HAP-1 (cell line): ENCODE results near the gene CEBPB.
A peak's percentile ranks its signal among the peaks of the same experiment; 100 is the strongest.

Experiments used
- DNase-seq, 2 experiments: peaks; one replicate each; pipeline ENCODE4 v3.0.0-alpha.2; 2016 to 2020; ENCODE audit warnings: low spot score in 2 of 2
- H3K27me3 ChIP-seq: fragments of 250-450 bp; sonication (Bioruptor Pico); 2 replicates; pipeline ENCODE4 v1.5.1; 2020; ENCODE audit warnings: low read depth, mild to moderate bottlenecking, moderate library complexity
- H3K36me3 ChIP-seq: fragments of 250-450 bp; sonication (Bioruptor Pico); replicated peaks from 2 replicates; pipeline ENCODE4 v1.5.1; 2020; ENCODE audit warnings: mild to moderate bottlenecking
- H3K4me1 ChIP-seq: fragments of 250-450 bp; sonication (Bioruptor Pico); 2 replicates; pipeline ENCODE4 v1.5.1; 2020; ENCODE audit warnings: mild to moderate bottlenecking
- H3K4me3 ChIP-seq: fragments of 250-450 bp; sonication (Bioruptor Pico); 2 replicates; pipeline ENCODE4 v1.5.1; 2020; ENCODE audit warnings: mild to moderate bottlenecking, moderate library complexity
- H3K9me3 ChIP-seq: fragments of 250-450 bp; sonication (Bioruptor Pico); 2 replicates; pipeline ENCODE4 v1.5.1; 2020; ENCODE audit warnings: mild to moderate bottlenecking, moderate library complexity
- in situ Hi-C: fragments of 300-500 bp; cut with MboI; formaldehyde crosslinking; loops from 3 replicates; pipeline ENCODE4 v1.14.3; 2020; ENCODE audit warnings: low sequenced_read_pairs, inconsistent platforms, mixed read lengths

Gene CEBPB

GRCh38 chr20:50190251-50191064 is at the start of gene CEBPB:
TSS of gene CEBPB (plus strand) at chr20:50190830. CDS start at chr20:50191034, 204 bp downstream.
- no peaks in the 10 kb centered on the region for H3K27me3 ChIP-seq
- in situ Hi-C loops, result no loop called here
- peaks cover 11% of the 10 kb centered on the region for H3K4me1 ChIP-seq
- H3K36me3 ChIP-seq, result peaks cover 17% of the 10 kb centered on the region; the same call in 1 of the 2 replicates
- peak; percentile 74 to 93 for DNase-seq
- peak within 1 kb of the TSS; percentile 76 for H3K4me3 ChIP-seq
- no peaks in the 10 kb centered on the region for H3K9me3 ChIP-seq

DNA sequence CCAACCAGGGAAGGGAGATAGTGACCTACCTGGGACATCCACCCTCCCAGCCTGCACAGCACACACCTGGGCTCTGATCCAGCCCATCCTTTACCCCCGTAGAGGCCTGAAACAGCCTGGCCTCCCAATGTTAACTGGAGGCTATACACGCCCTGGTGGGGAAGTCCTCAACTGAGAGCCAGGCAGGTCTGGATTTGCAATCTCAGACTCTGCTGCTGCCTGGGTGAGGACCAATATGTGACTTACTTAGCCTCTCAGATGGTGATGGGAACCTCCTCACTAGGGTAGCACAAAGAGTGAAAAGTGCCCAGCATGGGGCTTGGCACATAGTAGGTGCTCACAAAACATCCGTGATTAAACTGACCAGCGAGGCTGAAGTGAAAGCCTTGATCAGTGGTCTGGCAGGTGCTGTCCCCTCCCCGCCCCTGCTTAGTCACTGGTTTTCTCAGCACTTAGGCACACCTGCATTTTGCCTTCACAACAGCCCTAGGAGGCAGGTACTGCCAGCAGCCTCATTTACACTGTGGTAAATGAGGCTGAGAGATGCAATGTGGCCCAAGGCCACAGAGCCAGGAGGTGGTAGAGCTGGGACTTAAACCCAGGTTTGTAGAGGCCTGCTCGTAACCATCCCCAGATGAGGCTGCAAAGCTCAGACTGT is 49.5 kb upstream of the CEBPB start:
- DNase-seq, result no peak
- Histone ChIP-seq H3K36me3 (peaks cover 32% of the 10 kb centered on the region), H3K4me1 (peaks cover under 1% of the 10 kb centered on the region; the same call in 1 of the 2 replicates)

GRCh38 chr20:50141811-50142561 is 48.6 kb upstream of the CEBPB start:
- no peaks in the 10 kb centered on the region for H3K4me1 ChIP-seq
- in situ Hi-C loops, result no loop called here
- peaks cover 31% of the 10 kb centered on the region for H3K36me3 ChIP-seq

More for the DNA sequence above, 49.5 kb upstream of the CEBPB start:
- Histone ChIP-seq H3K9me3 (no peaks in the 10 kb centered on the region), H3K27me3 (no peaks in the 10 kb centered on the region), H3K4me3 (no peak overlapping the region)
- in situ Hi-C loops, result no loop called here

DNA sequence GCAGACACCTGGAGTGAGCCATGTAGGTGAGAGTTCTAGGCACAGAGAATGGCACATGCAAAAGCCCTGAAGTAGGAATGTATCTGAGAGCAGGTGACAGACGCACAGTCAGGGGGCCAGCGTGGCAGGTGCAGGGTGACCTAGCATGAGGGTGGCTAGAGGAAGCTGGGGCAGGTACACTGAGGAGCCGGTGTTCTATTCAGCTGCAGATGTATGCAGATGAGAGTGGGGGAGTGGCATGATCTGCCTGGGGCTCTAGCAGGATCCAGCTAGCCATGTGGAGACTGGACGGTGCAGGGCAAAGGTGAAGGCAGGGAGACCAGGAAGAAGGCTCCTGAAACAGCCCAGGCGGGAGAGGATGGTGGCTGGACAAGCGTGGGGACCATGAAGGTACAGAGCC is 47.8 kb upstream of the CEBPB start:
- Histone ChIP-seq H3K36me3 (peaks cover 33% of the 10 kb centered on the region), H3K27me3 (no peaks in the 10 kb centered on the region), H3K9me3 (no peaks in the 10 kb centered on the region), H3K4me1 (no peaks in the 10 kb centered on the region), H3K4me3 (no peak overlapping the region)
- no peak for DNase-seq
- in situ Hi-C loops, result no loop called here

More at GRCh38 chr20:50141811-50142561, 48.6 kb upstream of the CEBPB start:
- Histone ChIP-seq H3K27me3 (no peaks in the 10 kb centered on the region), H3K9me3 (no peaks in the 10 kb centered on the region), H3K4me3 (no peak overlapping the region)
- no peak for DNase-seq

DNA sequence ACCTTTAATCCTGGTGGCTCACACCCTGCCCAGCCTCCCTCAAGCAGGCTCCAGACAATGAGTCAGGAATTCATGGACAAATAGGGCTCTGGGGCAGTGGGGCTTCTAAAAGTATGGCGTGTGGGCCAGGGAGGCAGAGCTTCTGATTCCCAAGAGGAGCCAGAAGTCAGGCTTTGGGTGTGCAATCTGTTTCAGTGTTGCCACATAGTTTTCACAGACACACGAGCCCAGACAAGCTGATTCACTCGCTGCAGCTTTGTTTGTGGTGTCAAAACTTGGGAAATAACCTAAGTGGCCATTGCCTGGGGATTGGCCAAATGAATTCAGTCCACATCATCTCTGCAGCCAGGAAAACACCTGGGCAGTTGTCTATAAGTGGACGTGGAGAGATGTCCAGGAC is 46.3 kb upstream of the CEBPB start:
- no peak for DNase-seq
- Histone ChIP-seq H3K27me3 (no peaks in the 10 kb centered on the region), H3K36me3 (peaks cover 38% of the 10 kb centered on the region), H3K9me3 (no peaks in the 10 kb centered on the region), H3K4me1 (no peaks in the 10 kb centered on the region), H3K4me3 (no peak overlapping the region)
- in situ Hi-C loops, result no loop called here

DNA sequence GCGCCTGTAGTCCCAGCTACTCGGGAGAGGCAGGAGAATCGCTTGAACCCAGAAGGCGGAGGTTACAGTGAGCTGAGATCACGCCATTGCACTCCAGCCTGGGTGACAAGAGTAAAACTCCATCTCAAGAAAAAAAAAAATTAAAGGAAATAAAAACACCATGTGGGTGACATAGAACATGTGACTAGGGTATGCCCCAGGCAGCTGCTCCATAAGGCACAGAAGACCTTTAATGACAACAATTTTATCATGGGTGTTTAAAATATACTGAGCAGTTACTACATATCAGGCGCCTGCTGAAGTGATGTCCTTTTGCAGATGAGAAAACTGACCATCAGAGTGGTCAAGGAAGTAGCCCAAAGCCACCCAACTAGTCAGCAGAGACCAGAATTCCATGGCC is 45.1 kb upstream of the CEBPB start:
- in situ Hi-C loops, result no loop called here
- Histone ChIP-seq H3K36me3 (peaks cover 31% of the 10 kb centered on the region), H3K4me3 (no peak overlapping the region), H3K27me3 (no peaks in the 10 kb centered on the region), H3K9me3 (no peaks in the 10 kb centered on the region), H3K4me1 (no peaks in the 10 kb centered on the region; the same call in 1 of the 2 replicates)
- no peak for DNase-seq

DNA sequence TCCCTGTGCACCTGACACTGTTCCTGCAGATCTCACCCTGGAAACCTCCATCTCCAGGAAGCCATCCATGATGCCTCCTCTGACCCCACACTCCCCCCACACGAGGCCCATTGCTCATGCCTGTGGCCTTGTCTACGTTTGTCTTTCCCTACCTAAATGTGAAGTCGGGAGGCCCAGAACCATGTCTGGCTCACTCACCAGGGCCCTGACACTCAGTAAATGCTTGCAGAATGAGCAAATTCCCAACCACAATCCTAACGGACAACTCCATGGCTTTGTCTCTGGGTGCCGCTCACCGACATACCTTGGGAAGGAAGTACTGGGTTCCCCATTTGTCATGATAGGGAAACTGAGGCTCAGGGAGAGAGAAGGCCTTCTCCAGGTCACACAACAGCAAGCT is 44.4 kb upstream of the CEBPB start:
- Histone ChIP-seq H3K4me3 (no peak overlapping the region), H3K36me3 (peaks cover 24% of the 10 kb centered on the region), H3K9me3 (no peaks in the 10 kb centered on the region), H3K27me3 (no peaks in the 10 kb centered on the region), H3K4me1 (no peaks in the 10 kb centered on the region; the same call in 1 of the 2 replicates)
- DNase-seq, result no peak
- in situ Hi-C loops, result no loop called here

GRCh38 chr20:50146732-50147662 is 43.6 kb upstream of the CEBPB start:
- H3K9me3 ChIP-seq, result no peaks in the 10 kb centered on the region
- DNase-seq, result no peak
- no peak overlapping the region for H3K4me3 ChIP-seq
- in situ Hi-C loops, result no loop called here
- peaks cover 18% of the 10 kb centered on the region for H3K36me3 ChIP-seq
- peaks cover 4% of the 10 kb centered on the region; the same call in 1 of the 2 replicates for H3K4me1 ChIP-seq
- H3K27me3 ChIP-seq, result no peaks in the 10 kb centered on the region

DNA sequence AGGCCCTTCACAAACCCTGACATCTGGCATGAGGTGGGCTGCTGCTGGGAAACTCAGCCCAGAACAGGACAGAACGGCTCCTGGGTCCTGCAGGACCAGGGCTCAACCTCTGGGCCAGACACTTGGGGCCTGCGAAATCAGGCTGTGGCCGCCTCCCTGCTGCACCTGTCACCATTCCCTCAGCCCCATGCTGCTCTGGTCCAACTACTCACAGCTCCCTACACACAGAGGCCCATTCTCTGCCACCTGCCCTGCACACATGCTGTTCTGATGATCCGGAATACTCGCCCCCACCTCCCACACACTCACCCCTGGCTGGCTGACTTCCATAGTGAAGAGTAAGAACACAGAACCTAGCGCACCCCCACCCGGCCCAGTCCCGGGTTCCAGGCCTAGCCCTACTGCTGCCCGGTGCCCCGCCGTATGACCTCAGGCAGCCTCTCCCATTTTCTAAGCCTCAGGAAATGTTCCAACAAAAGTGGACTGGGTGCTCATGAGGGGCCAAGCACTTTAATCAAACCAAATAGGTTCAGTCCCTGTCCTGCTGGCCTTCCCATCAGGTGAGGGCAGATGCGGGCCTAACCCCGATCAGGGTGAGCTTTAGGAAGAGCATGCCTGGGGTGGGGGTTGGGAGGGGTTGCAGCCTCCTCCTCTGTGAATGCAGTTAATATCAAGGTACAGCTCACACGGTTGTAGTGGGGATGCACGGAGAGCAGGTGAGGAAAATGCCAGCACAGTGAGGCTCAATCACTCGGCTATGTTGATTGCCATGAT is 41.0 kb upstream of the CEBPB start:
- no peaks in the 10 kb centered on the region for H3K9me3 ChIP-seq
- no peak for DNase-seq
- in situ Hi-C loops, result no loop called here
- H3K4me1 ChIP-seq, result peaks cover 14% of the 10 kb centered on the region
- no peaks in the 10 kb centered on the region for H3K27me3 ChIP-seq
- no peak overlapping the region for H3K4me3 ChIP-seq
- peaks cover 7% of the 10 kb centered on the region for H3K36me3 ChIP-seq

- Histone ChIP-seq H3K36me3 (peaks cover 7% of the 10 kb centered on the region), H3K4me3 (no peak overlapping the region), H3K27me3 (no peaks in the 10 kb centered on the region), H3K4me1 (peaks cover 14% of the 10 kb centered on the region), H3K9me3 (no peaks in the 10 kb centered on the region)
- in situ Hi-C loops, result no loop called here
- no peak for DNase-seq
Measured at GRCh38 chr20:50151034-50151743, 39.4 kb upstream of the CEBPB start.

GRCh38 chr20:50152394-50153152 is 38.1 kb upstream of the CEBPB start:
- Histone ChIP-seq H3K9me3 (no peaks in the 10 kb centered on the region), H3K36me3 (peaks cover 6% of the 10 kb centered on the region), H3K4me1 (peaks cover 14% of the 10 kb centered on the region), H3K4me3 (peak overlapping the region; percentile 88), H3K27me3 (no peaks in the 10 kb centered on the region)
- in situ Hi-C loops, result no loop called here
- DNase-seq, result no peak
